CD4-positive, CD25-positive, alpha-beta regulatory T cell (primary cell): ENCODE measurements around the gene TP53I3. TPM values are rescaled to one million over a fixed set of nuclear protein-coding genes. Genes with fewer than 3 reads are reported as not detected.
"Not testable (repeated sequence)": the region's sequence is repeated elsewhere in the genome, so short reads cannot be mapped to it uniquely, and the experiment has no call there.

ENCODE experiments used
- ATAC-seq, 2 donors: fragments of 150-1000 bp; cut with Tn5 transposase; one replicate each; pipeline ENCODE4 v1.10.0; 2021; ENCODE audit warnings: low read depth in 2 of 2, moderate number of reproducible peaks in 2 of 2, moderate library complexity in 1 of 2
- DNase-seq, 3 donors: peaks; one replicate each; pipeline versions ENCODE4 v3.0.0 to v3.0.0-alpha.2; 2012 to 2022; ENCODE audit warnings: mixed read lengths in 1 of 3
- H3K27ac ChIP-seq: one replicate; pipeline ENCODE4 v1.7.0; 2013; ENCODE audit warnings: mild to moderate bottlenecking, low read length; ENCODE audit not compliant: insufficient read depth, poor library complexity, severe bottlenecking
- H3K27me3 ChIP-seq: one replicate; pipeline ENCODE4 v1.7.0; 2013; ENCODE audit warnings: low read length; ENCODE audit not compliant: control insufficient read depth, insufficient read depth
- H3K36me3 ChIP-seq: one replicate; pipeline ENCODE4 v1.7.0; 2013; ENCODE audit warnings: mild to moderate bottlenecking, low read length, moderate library complexity; ENCODE audit not compliant: control insufficient read depth, insufficient read depth
- H3K4me1 ChIP-seq: 2 replicates; pipeline ENCODE4 v1.7.0; 2013; ENCODE audit warnings: mild to moderate bottlenecking, low read length; ENCODE audit not compliant: insufficient read depth, control insufficient read depth, poor library complexity, severe bottlenecking
- H3K4me3 ChIP-seq: one replicate; pipeline ENCODE4 v1.7.0; 2013; ENCODE audit warnings: low read depth, mild to moderate bottlenecking, low read length, moderate library complexity
- H3K9me3 ChIP-seq, 2 experiments: 1 replicate in 1 of 2; 2 replicates in 1 of 2; pipeline ENCODE4 v1.7.0; 2013; ENCODE audit warnings: low read length in 2 of 2, mild to moderate bottlenecking in 1 of 2, moderate library complexity in 1 of 2; ENCODE audit not compliant: control insufficient read depth in 2 of 2
- H3K27ac Mint-ChIP-seq, 3 donors: one replicate each; pipeline ENCODE4 v1.8.0; 2020 to 2022; ENCODE audit warnings: mild to moderate bottlenecking in 3 of 3, mixed read lengths in 3 of 3, moderate library complexity in 2 of 3
- H3K27me3 Mint-ChIP-seq: one replicate; pipeline ENCODE4 v1.8.0; 2022; ENCODE audit warnings: mild to moderate bottlenecking, mixed read lengths
- H3K36me3 Mint-ChIP-seq: one replicate; pipeline ENCODE4 v1.8.0; 2020; ENCODE audit warnings: mixed read lengths
- H3K4me1 Mint-ChIP-seq, 4 donors: one replicate each; pipeline ENCODE4 v1.8.0; 2020 to 2022; ENCODE audit warnings: mixed read lengths in 4 of 4, mild to moderate bottlenecking in 1 of 4
- H3K4me3 Mint-ChIP-seq, 4 donors: one replicate each; pipeline ENCODE4 v1.8.0; 2020 to 2022; ENCODE audit warnings: mild to moderate bottlenecking in 4 of 4, mixed read lengths in 4 of 4, moderate library complexity in 3 of 4
- H3K9me3 Mint-ChIP-seq, 7 donors: one replicate each; pipeline ENCODE4 v1.8.0; 2020 to 2022; ENCODE audit warnings: mixed read lengths in 7 of 7, mild to moderate bottlenecking in 3 of 7, moderate library complexity in 2 of 7
- polyA plus RNA-seq, 4 donors: library from polyadenylated mRNA; unstranded; fragments of 300-500 nt; fragmentation: Illumina TruSeq; gene quantifications; one replicate each; pipeline ENCODE4 v1.2.3, GENCODE V29; 2021
- total RNA-seq: library from RNA; stranded (reverse); gene quantifications from one replicate; pipeline ENCODE4 v1.2.3, GENCODE V29; 2022

The TP53I3 gene
- total and polyA plus RNA-seq, 5 donors from 2014 or later, result 0.25 to 1.5 (median 1.1) TPM; not detected in 1

- H3K4me3 Mint-ChIP-seq, result peak overlapping the region in 2 of 4 donors; percentile 15 to 45
Measured at GRCh38 chr2:24121469-24121868, 36.8 kb upstream of the TP53I3 start.

GRCh38 chr2:24121066-24121465 is 36.4 kb upstream of the TP53I3 start:
- ATAC-seq, result no peak
- no peak overlapping the region for H3K27ac Mint-ChIP-seq

More at GRCh38 chr2:24121469-24121868, 36.8 kb upstream of the TP53I3 start:
- no peaks in the 10 kb centered on the region for H3K9me3 ChIP-seq
- H3K27me3 Mint-ChIP-seq, result peaks cover 4% of the 10 kb centered on the region
- H3K36me3 ChIP-seq, result no peaks in the 10 kb centered on the region
- H3K36me3 Mint-ChIP-seq, result no peaks in the 10 kb centered on the region
- no peak overlapping the region for H3K27ac Mint-ChIP-seq
- H3K27ac ChIP-seq, result no peak overlapping the region
- ATAC-seq (no peak), DNase-seq (no peak)
- H3K4me3 ChIP-seq, result no peak overlapping the region
- H3K27me3 ChIP-seq, result no peaks in the 10 kb centered on the region
- no peaks in the 10 kb centered on the region for H3K9me3 Mint-ChIP-seq
- peaks cover 6% of the 10 kb centered on the region for H3K4me1 ChIP-seq
- H3K4me1 Mint-ChIP-seq, result peaks cover 12 to 24% (median 16%) of the 10 kb centered on the region in 4 donors

GRCh38 chr2:24117902-24118301 is 33.3 kb upstream of the TP53I3 start:
- Mint-ChIP-seq H3K36me3 (peaks cover 10% of the 10 kb centered on the region), H3K27me3 (no peaks in the 10 kb centered on the region), H3K27ac (no peak overlapping the region), H3K4me3 (no peak overlapping the region), H3K9me3 (no peaks in the 10 kb centered on the region), H3K4me1 (peaks cover 4 to 6% (median 5%) of the 10 kb centered on the region in 4 donors)
- Histone ChIP-seq H3K36me3 (no peaks in the 10 kb centered on the region), H3K9me3 (no peaks in the 10 kb centered on the region), H3K27me3 (no peaks in the 10 kb centered on the region), H3K4me3 (no peak overlapping the region), H3K27ac (no peak overlapping the region), H3K4me1 (no peaks in the 10 kb centered on the region)
- DNase-seq (no peak), ATAC-seq (no peak)

More at GRCh38 chr2:24121066-24121465, 36.4 kb upstream of the TP53I3 start:
- peaks cover 4% of the 10 kb centered on the region for H3K27me3 Mint-ChIP-seq
- Histone ChIP-seq H3K4me1 (peaks cover 6% of the 10 kb centered on the region), H3K36me3 (no peaks in the 10 kb centered on the region), H3K4me3 (no peak overlapping the region), H3K27me3 (no peaks in the 10 kb centered on the region), H3K9me3 (no peaks in the 10 kb centered on the region), H3K27ac (no peak overlapping the region)
- H3K4me1 Mint-ChIP-seq, result peaks cover 12 to 23% (median 15%) of the 10 kb centered on the region in 4 donors
- no peak for DNase-seq
- peak overlapping the region in 3 of 4 donors; percentile 10 to 45 (median 15) for H3K4me3 Mint-ChIP-seq
- no peaks in the 10 kb centered on the region for H3K36me3 Mint-ChIP-seq
- no peaks in the 10 kb centered on the region for H3K9me3 Mint-ChIP-seq

GRCh38 chr2:24115057-24115456 is 30.4 kb upstream of the TP53I3 start:
- H3K36me3 Mint-ChIP-seq, result peaks cover 10% of the 10 kb centered on the region

GRCh38 chr2:24111407-24111901 is 26.8 kb upstream of the TP53I3 start:
- DNase-seq (no peak), ATAC-seq (no peak)
- Mint-ChIP-seq H3K9me3 (peaks cover 3 to 26% (median 10%) of the 10 kb centered on the region in 7 donors), H3K4me3 (no peak overlapping the region), H3K27me3 (peaks cover 4% of the 10 kb centered on the region), H3K27ac (no peak overlapping the region), H3K4me1 (peaks cover 0 to 4% (median 0%) of the 10 kb centered on the region in 4 donors), H3K36me3 (peaks cover 20% of the 10 kb centered on the region)
- Histone ChIP-seq H3K4me1 (no peaks in the 10 kb centered on the region), H3K27me3 (no peaks in the 10 kb centered on the region), H3K4me3 (no peak overlapping the region), H3K27ac (no peak overlapping the region), H3K9me3 (peaks cover 3 to 4% of the 10 kb centered on the region in 2 experiments), H3K36me3 (no peaks in the 10 kb centered on the region)

More at GRCh38 chr2:24115057-24115456, 30.4 kb upstream of the TP53I3 start:
- DNase-seq (no peak), ATAC-seq (no peak)
- no peaks in the 10 kb centered on the region for H3K36me3 ChIP-seq
- no peaks in the 10 kb centered on the region for H3K27me3 ChIP-seq
- H3K4me1 ChIP-seq, result no peaks in the 10 kb centered on the region
- no peak overlapping the region for H3K4me3 ChIP-seq
- no peak overlapping the region for H3K27ac Mint-ChIP-seq
- H3K4me3 Mint-ChIP-seq, result no peak overlapping the region
- no peaks in the 10 kb centered on the region for H3K27me3 Mint-ChIP-seq
- no peaks in the 10 kb centered on the region for H3K9me3 ChIP-seq
- H3K27ac ChIP-seq, result no peak overlapping the region
- H3K9me3 Mint-ChIP-seq, result peaks cover 0 to 2% (median 0%) of the 10 kb centered on the region in 7 donors
- H3K4me1 Mint-ChIP-seq, result peaks cover 0 to 5% (median 0%) of the 10 kb centered on the region in 4 donors

GRCh38 chr2:24110660-24111303 is 26.1 kb upstream of the TP53I3 start:
- ATAC-seq, result no peak
- H3K36me3 ChIP-seq, result no peaks in the 10 kb centered on the region
- H3K4me1 ChIP-seq, result no peaks in the 10 kb centered on the region
- peaks cover 3 to 7% of the 10 kb centered on the region in 2 experiments for H3K9me3 ChIP-seq
- no peak overlapping the region for H3K27ac ChIP-seq
- H3K27me3 ChIP-seq, result no peaks in the 10 kb centered on the region
- H3K4me3 ChIP-seq, result no peak overlapping the region
- Mint-ChIP-seq H3K36me3 (peaks cover 23% of the 10 kb centered on the region), H3K4me1 (peaks cover 0 to 4% (median 0%) of the 10 kb centered on the region in 4 donors), H3K27ac (no peak overlapping the region), H3K9me3 (peaks cover 3 to 29% (median 10%) of the 10 kb centered on the region in 7 donors), H3K27me3 (peaks cover 4% of the 10 kb centered on the region), H3K4me3 (no peak overlapping the region)
- no peak for DNase-seq

GRCh38 chr2:24109431-24109830 is 24.8 kb upstream of the TP53I3 start:
- Mint-ChIP-seq H3K36me3 (peaks cover 25% of the 10 kb centered on the region), H3K9me3 (peaks cover 3 to 33% (median 13%) of the 10 kb centered on the region in 7 donors)
- not testable (repeated sequence) for H3K27me3 ChIP-seq, H3K4me1 ChIP-seq, ATAC-seq, H3K4me1 Mint-ChIP-seq, H3K9me3 ChIP-seq, H3K27ac ChIP-seq, DNase-seq, H3K4me3 ChIP-seq, H3K4me3 Mint-ChIP-seq, H3K36me3 ChIP-seq, H3K27me3 Mint-ChIP-seq, H3K27ac Mint-ChIP-seq

GRCh38 chr2:24107336-24107735 is 22.7 kb upstream of the TP53I3 start:
- peaks cover 3 to 7% of the 10 kb centered on the region in 2 experiments for H3K9me3 ChIP-seq
- no peak overlapping the region for H3K27ac Mint-ChIP-seq
- H3K4me1 ChIP-seq, result no peaks in the 10 kb centered on the region
- no peak for ATAC-seq
- peaks cover 21% of the 10 kb centered on the region for H3K36me3 Mint-ChIP-seq
- peaks cover 3% of the 10 kb centered on the region for H3K36me3 ChIP-seq
- no peak for DNase-seq
- H3K4me3 ChIP-seq, result no peak overlapping the region
- no peak overlapping the region for H3K27ac ChIP-seq
- H3K4me3 Mint-ChIP-seq, result no peak overlapping the region
- H3K9me3 Mint-ChIP-seq, result peaks cover 3 to 35% (median 14%) of the 10 kb centered on the region in 7 donors
- H3K4me1 Mint-ChIP-seq, result peaks cover 0 to 4% (median 0%) of the 10 kb centered on the region in 4 donors
- H3K27me3 Mint-ChIP-seq, result peaks cover 4% of the 10 kb centered on the region
- no peaks in the 10 kb centered on the region for H3K27me3 ChIP-seq
